ENCODE results near the gene ZNF268.
"Not testable (repeated sequence)": the region's sequence is repeated elsewhere in the genome, so short reads cannot be mapped to it uniquely, and the experiment has no call there.

ZNF268 gene

GRCh38 chr12:133227281-133227852, 46.1 kb downstream of the ZNF268 start:
- no peak for FAIRE-seq

DNA sequence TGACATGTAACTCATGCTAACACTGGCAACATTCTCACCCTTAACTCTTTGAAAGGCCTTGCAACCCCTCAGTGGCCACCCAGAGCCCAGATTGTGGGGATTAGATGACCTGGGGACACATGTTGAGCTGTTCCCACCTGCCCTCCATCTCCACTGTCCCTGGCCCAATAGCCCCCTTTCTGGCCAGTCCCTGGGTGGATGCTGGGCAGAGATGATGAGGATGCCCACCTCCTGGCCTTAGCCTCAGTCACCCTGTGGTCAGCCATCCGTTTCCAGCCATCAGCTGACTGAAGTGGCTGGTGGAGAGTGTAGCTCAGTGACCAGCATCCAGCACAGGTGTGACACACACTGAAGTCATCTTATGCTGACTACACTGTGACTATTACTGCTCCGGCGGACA, 49.7 kb downstream of the ZNF268 start:
- no peak for FAIRE-seq

GRCh38 chr12:133233006-133233405, 51.7 kb downstream of the ZNF268 start:
- no peak for FAIRE-seq

DNA sequence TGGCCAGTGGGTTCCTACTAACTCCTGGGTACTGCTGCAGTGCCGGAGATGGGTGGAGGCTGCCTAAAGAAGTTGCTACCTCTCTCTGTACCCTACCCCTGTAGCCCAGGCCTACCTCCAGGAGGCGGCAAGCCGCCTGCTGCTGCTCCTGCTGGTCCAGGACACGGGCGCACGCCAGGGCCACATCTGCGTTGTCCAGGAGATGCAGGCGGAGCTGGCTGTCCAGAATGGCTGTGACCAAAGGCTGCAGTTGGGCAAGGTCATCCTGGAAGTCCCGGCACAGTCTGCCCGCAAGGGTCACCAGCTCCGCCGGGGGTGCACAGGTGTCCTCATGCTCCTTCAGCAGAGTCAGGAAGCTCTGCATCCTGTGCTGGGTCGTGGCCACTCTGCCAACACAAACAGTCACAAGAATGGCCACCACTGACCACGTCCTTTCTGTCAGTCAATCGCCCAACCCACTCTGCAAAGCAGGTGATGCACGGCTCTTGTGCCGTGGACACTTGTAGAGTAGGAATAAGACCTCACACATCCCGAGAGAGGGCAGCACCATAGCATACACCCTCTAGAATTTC, 52.8 kb downstream of the ZNF268 start:
- no peak for FAIRE-seq

DNA sequence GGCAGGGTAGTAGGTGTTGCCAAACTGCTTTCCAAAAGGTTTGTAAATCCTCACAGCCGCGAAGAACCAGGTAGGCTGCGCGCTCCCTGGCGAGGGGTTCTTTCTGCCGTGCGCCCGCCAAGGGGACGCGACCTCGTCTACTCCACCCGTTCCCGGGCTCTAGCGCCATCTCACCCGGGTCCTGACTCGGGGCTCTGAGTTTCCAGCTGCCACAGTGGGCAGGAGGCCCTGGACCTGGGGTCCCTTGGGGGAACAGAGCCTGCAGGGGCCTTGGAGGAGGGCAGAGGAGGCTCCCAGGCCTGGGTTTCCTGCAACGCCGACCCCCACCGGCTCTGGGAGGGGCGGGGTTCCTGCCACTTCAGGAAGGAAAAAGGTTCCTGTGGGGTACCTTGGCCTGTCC, 53.7 kb downstream of the ZNF268 start:
- no peak for FAIRE-seq

DNA sequence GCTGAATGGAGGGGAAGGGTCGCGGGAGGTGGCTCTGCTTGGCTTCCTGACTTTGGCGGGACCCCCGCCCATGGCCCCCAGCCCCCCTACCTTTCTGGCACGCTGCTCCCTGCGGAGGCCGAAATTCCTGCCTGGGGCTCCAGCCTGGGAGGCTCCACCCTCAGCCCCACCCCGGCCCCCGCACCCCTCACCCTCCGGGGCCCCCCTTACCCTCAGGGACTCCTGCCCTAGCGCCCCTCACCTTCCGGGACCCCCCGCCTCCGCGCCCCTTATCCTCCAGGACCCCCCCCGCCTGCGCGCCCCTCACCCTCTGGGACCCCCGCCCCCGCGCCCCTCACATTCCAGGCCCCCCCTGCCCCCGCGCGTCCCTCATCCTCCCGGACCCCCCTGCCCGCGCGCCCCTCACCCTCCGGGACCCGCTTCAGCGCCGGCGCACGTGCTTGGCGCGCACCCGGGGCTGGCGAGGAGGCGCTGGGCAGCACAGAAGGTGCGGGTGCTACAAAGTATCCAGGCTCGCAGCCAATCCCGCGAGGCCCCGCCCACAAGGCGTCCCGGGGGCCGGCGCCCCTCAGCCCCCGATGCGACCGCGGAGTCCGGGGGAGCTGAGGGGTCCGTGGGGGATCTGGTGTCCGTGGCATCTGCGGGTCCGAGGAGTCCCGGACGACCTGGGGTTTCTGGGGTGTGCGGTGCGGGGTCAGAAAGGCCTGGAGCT, 54.3 kb downstream of the ZNF268 start, which contains the start of gene ANHX:
ANHX (minus strand) TSS at position 477 of the 712 bp plus-strand sequence. CDS start 1,521 bp downstream, outside the sequence.
- FAIRE-seq = no peak

GRCh38 chr12:133236144-133236543, 54.8 kb downstream of the ZNF268 start:
- no peak for FAIRE-seq

GRCh38 chr12:133236556-133236955, 55.3 kb downstream of the ZNF268 start:
- no peak for FAIRE-seq

DNA sequence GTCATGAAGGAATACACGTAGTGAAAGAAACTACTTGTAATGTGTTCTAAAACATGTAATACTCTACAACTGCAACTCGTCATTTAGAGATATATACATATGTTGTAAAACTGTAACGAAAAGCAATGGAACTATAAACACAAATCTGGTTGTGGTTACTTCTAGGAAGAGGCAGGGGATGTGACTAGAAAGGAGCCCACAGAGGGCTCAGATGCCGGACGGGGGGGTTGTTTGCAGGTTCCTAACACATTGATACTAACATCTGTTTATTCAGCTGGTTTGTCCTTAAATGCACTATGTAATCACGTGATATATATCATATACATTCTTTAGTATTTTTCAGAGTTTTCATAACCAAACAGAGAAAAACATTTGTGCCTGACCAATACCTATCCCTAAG, 70.4 kb downstream of the ZNF268 start:
- FAIRE-seq = no peak

DNA sequence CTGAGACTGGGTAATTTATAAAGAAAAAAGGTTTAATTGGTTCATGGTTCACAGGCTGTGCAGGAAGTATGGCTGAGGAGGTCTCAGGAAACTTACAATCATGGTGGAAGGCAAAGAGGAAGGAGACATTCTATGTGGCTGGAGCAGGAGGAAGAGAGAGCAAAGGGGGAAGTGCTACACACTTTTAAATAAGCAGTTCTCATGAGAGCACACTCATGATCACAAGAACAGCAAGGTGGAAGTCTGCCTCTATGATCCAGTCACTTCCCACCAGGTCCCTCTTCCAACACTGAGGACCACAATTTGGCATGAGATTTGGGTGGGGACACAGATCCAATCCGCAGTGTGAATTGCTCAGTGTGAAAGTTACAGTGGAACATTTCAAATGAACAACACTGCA, 74.5 kb downstream of the ZNF268 start:
- not testable (repeated sequence) for FAIRE-seq

DNA sequence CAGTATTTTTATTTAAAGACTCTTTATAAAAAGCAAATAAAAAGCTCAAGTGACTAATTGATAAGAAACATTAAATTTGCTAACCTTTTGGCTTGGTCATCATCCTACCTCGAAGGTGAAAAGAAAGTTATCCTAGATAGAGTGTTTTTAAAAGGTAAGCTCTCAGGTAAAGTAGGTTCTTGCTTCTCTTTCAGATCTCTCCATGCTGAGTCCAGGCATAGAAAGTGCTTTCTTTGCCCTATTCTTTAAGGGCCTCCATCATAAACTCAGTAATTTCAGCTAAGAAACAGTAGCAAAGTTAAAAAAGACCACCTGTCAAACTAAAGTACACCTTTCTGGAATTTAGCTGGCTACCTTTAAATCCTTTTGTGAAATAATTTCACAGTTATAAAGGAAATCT, 75.0 kb downstream of the ZNF268 start:
- FAIRE-seq = no peak

GRCh38 chr12:133264173-133264572, 82.9 kb downstream of the ZNF268 start:
- no peak for FAIRE-seq
